PC-3 (cell line): ENCODE data around the gene ZNF561. TPM values are rescaled to one million over a fixed set of nuclear protein-coding genes. Genes with fewer than 3 reads are reported as not detected.

Experiments
- ATAC-seq: fragments of 200-7000 bp; cut with Tn5 transposase; 2 replicates; pipeline ENCODE4 v1.9.1; 2020; ENCODE audit warnings: mild to moderate bottlenecking, moderate library complexity
- BruUV-seq: library from RNA; stranded (reverse); fragments of 400-500 nt; replicated peaks from 2 replicates; lab custom pipeline; 2021; lab: Mats Ljungman, UMichigan
- CTCF ChIA-PET: fragments of 300-600 bp; sonication (Branson Sonifier 250); formaldehyde crosslinking; loops from one replicate; lab custom pipeline; 2022; ENCODE audit warnings: antibody characterized with exemption; lab: Charles Lee
- POLR2A ChIA-PET: fragments of 300-600 bp; sonication (Branson Sonifier 250); formaldehyde crosslinking; loops from one replicate; lab custom pipeline; 2022; ENCODE audit warnings: antibody characterized with exemption; ENCODE audit not compliant: unreplicated experiment; lab: Charles Lee
- DNase-seq: peaks from one replicate; pipeline ENCODE4 v3.0.0-alpha.2; 2015
- H2AFZ ChIP-seq: fragments of 300-600 bp; sonication (generic); 2 replicates; pipeline ENCODE4 v1.6.0; 2016; ENCODE audit warnings: antibody characterized with exemption, low read length
- H3F3A ChIP-seq: fragments of 300-600 bp; sonication (generic); one replicate; pipeline ENCODE4 v1.6.0; 2017; ENCODE audit warnings: antibody characterized with exemption, low read length, control low read depth, mild to moderate bottlenecking; ENCODE audit not compliant: unreplicated experiment
- H3K27ac ChIP-seq: fragments of 300-600 bp; sonication (generic); 2 replicates; pipeline ENCODE4 v1.5.1; 2016; ENCODE audit warnings: mild to moderate bottlenecking, low read length
- H3K27me3 ChIP-seq: fragments of 300-600 bp; sonication (generic); 2 replicates; pipeline ENCODE4 v1.6.1; 2016; ENCODE audit warnings: low read length, mixed read lengths
- H3K36me3 ChIP-seq: fragments of 300-600 bp; sonication (generic); 2 replicates; pipeline ENCODE4 v1.6.1; 2016; ENCODE audit warnings: low read depth, mixed run types, low read length, mixed read lengths
- H3K4me1 ChIP-seq: fragments of 300-600 bp; sonication (generic); 2 replicates; pipeline ENCODE4 v1.5.1; 2016; ENCODE audit warnings: low read length; ENCODE audit not compliant: insufficient read depth
- H3K4me2 ChIP-seq: fragments of 300-600 bp; sonication (generic); 2 replicates; pipeline ENCODE4 v1.6.0; 2016; ENCODE audit warnings: low read length
- H3K4me3 ChIP-seq: fragments of 300-600 bp; sonication (generic); 2 replicates; pipeline ENCODE4 v1.5.1; 2016; ENCODE audit warnings: mild to moderate bottlenecking, low read length, mixed read lengths
- H3K79me2 ChIP-seq: fragments of 300-600 bp; sonication (generic); 2 replicates; pipeline ENCODE4 v1.6.1; 2017; ENCODE audit warnings: low read length, mixed read lengths
- H3K9ac ChIP-seq: fragments of 300-600 bp; sonication (generic); 2 replicates; pipeline ENCODE4 v1.6.0; 2016; ENCODE audit warnings: mild to moderate bottlenecking, low read length
- H3K9me2 ChIP-seq: fragments of 300-600 bp; sonication (generic); replicated peaks from 2 replicates; pipeline ENCODE4 v1.6.1; 2016; ENCODE audit warnings: mixed run types, low read length, mixed read lengths
- H3K9me3 ChIP-seq: fragments of 300-600 bp; sonication (generic); 2 replicates; pipeline ENCODE4 v1.6.1; 2016; ENCODE audit warnings: low read length, mixed read lengths
- H4K20me1 ChIP-seq: fragments of 300-600 bp; sonication (generic); 2 replicates; pipeline ENCODE4 v1.6.1; 2016; ENCODE audit warnings: low read length, mixed read lengths
- CTCF ChIP-seq: fragments of 300-600 bp; sonication (generic); conservative IDR thresholded peaks from 2 replicates; pipeline ENCODE4 v1.5.1; 2017; ENCODE audit warnings: antibody characterized with exemption, low read depth, mild to moderate bottlenecking, low read length
- EZH2 ChIP-seq: fragments of 300-600 bp; sonication (generic); IDR thresholded peaks from one replicate; pipeline ENCODE4 v1.6.1; 2017; ENCODE audit warnings: antibody characterized with exemption, mild to moderate bottlenecking, low read length; ENCODE audit not compliant: unreplicated experiment
- EZH2phosphoT487 ChIP-seq: fragments of 300-600 bp; sonication (generic); IDR thresholded peaks from 2 replicates; pipeline ENCODE4 v1.6.1; 2018; ENCODE audit warnings: mild to moderate bottlenecking, antibody characterized with exemption, low read length, borderline replicate concordance
- intact Hi-C: fragments of 100-400 bp; cut with micrococcal nuclease; formaldehyde crosslinking; loops from 2 replicates; pipeline ENCODE4 v1.9.0; 2023
- total RNA-seq: library from RNA; depleted of rRNA; stranded (reverse); fragments of >200 nt; gene quantifications from 2 replicates; pipeline ENCODE4 v1.2.3, GENCODE V29; 2014

The ZNF561 gene
- total RNA-seq, 1 experiment from 2014 or later = 20.1 TPM

GRCh38 chr19:9570255-9570654, 50.8 kb downstream of the ZNF561 start:
- intact Hi-C loops = no loop called here
- Histone ChIP-seq H3K9me2 (no peaks in the 10 kb centered on the region), H4K20me1 (peaks cover 9% of the 10 kb centered on the region), H3K79me2 (peaks cover 89% of the 10 kb centered on the region), H3K36me3 (peaks cover 99% of the 10 kb centered on the region), H3F3A (no peaks in the 10 kb centered on the region), H3K9ac (no peak overlapping the region), H3K27ac (no peak overlapping the region), H2AFZ (no peak overlapping the region), H3K4me1 (no peaks in the 10 kb centered on the region), H3K4me2 (no peak overlapping the region), H3K27me3 (no peaks in the 10 kb centered on the region; the same call in 1 of the 2 replicates), H3K9me3 (peaks cover 95% of the 10 kb centered on the region), H3K4me3 (no peak overlapping the region; the same call in 1 of the 2 replicates)
- TF ChIP-seq EZH2phosphoT487 = no peak
- TF ChIP-seq CTCF = no peak
- TF ChIP-seq EZH2 = no peak
- POLR2A ChIA-PET = no interaction called here
- ATAC-seq = no peak
- no TSS peak for BruUV-seq
- DNase-seq = no peak
- CTCF ChIA-PET = no interaction called here

GRCh38 chr19:9566729-9567128, 54.3 kb downstream of the ZNF561 start:
- Histone ChIP-seq H3K27me3 (no peaks in the 10 kb centered on the region; the same call in 1 of the 2 replicates), H3K27ac (no peak overlapping the region), H3K4me1 (no peaks in the 10 kb centered on the region), H3K36me3 (peaks cover 99% of the 10 kb centered on the region), H3K79me2 (peaks cover 63% of the 10 kb centered on the region), H3K4me3 (peak overlapping the region; percentile 46; the same call in 1 of the 2 replicates), H3F3A (no peaks in the 10 kb centered on the region), H3K9ac (no peak overlapping the region), H2AFZ (no peak overlapping the region), H3K4me2 (no peak overlapping the region), H3K9me2 (no peaks in the 10 kb centered on the region), H3K9me3 (peaks cover 87% of the 10 kb centered on the region), H4K20me1 (no peaks in the 10 kb centered on the region)
- no peak for ATAC-seq
- TF ChIP-seq EZH2phosphoT487 = no peak
- no peak for TF ChIP-seq EZH2
- peak; percentile 47; the same call in 1 of the 2 replicates for TF ChIP-seq CTCF
- ChIA-PET CTCF (no interaction called here), POLR2A (no interaction called here)
- no TSS peak for BruUV-seq
- no peak for DNase-seq
- intact Hi-C loops = no loop called here

GRCh38 chr19:9565900-9566705, 54.9 kb downstream of the ZNF561 start:
- ChIA-PET CTCF (interaction anchor here (0.7 kb wide), 1 partner anchor 533 kb away, joined by 17 read pairs; no protein-coding TSS in a partner anchor), POLR2A (no interaction called here)
- H3K4me3 ChIP-seq = peak overlapping the region; percentile 46; the same call in 1 of the 2 replicates
- H3K27me3 ChIP-seq = no peaks in the 10 kb centered on the region; the same call in 1 of the 2 replicates
- H3K4me1 ChIP-seq = no peaks in the 10 kb centered on the region
- H3K9me2 ChIP-seq = no peaks in the 10 kb centered on the region
- no peak overlapping the region for H3K4me2 ChIP-seq
- H3K79me2 ChIP-seq = peaks cover 57% of the 10 kb centered on the region
- no peak overlapping the region for H3K27ac ChIP-seq
- DNase-seq = peak; percentile 16
- no peaks in the 10 kb centered on the region for H3F3A ChIP-seq
- TSS peak; percentile 11 for BruUV-seq
- TF ChIP-seq CTCF = no peak
- TF ChIP-seq EZH2phosphoT487 = no peak
- no peak for TF ChIP-seq EZH2
- ATAC-seq = no peak
- H3K9ac ChIP-seq = no peak overlapping the region
- H3K36me3 ChIP-seq = peaks cover 99% of the 10 kb centered on the region
- peaks cover 87% of the 10 kb centered on the region for H3K9me3 ChIP-seq
- H4K20me1 ChIP-seq = no peaks in the 10 kb centered on the region
- intact Hi-C loops = no loop called here
- no peak overlapping the region for H2AFZ ChIP-seq
